Activated naive CD8-positive, alpha-beta T cell treated with anti-CD3 and anti-CD28 coated beads, Interleukin-2, amount 10 ng/mL, durations not matched to agents 7 days and 5 days (primary cell): ENCODE results near the gene DUSP21. TPM values are rescaled to one million over a fixed set of nuclear protein-coding genes. Genes with fewer than 3 reads are reported as not detected.
"Not testable (repeated sequence)": the region's sequence is repeated elsewhere in the genome, so short reads cannot be mapped to it uniquely, and the experiment has no call there.

Experiments used
- ATAC-seq: fragments of 150-1000 bp; cut with Tn5 transposase; one replicate; pipeline ENCODE4 v1.10.0; 2021; ENCODE audit warnings: low read depth, moderate library complexity
- POLR2A ChIA-PET: fragments of 350-600 bp; sonication (Branson Sonifier 250); formaldehyde crosslinking; loops from one replicate; lab custom pipeline; 2021; ENCODE audit warnings: antibody characterized with exemption; lab: Charles Lee
- DNase-seq: peaks from one replicate; pipeline ENCODE4 v3.0.0; 2021
- H3K27ac Mint-ChIP-seq: one replicate; pipeline ENCODE4 v1.8.0; 2022; ENCODE audit warnings: mild to moderate bottlenecking, mixed read lengths
- H3K27me3 Mint-ChIP-seq: one replicate; pipeline ENCODE4 v1.8.0; 2022; ENCODE audit warnings: mild to moderate bottlenecking, moderate library complexity, mixed read lengths
- H3K36me3 Mint-ChIP-seq: one replicate; pipeline ENCODE4 v1.8.0; 2021; ENCODE audit warnings: mild to moderate bottlenecking, mixed read lengths
- H3K4me1 Mint-ChIP-seq: one replicate; pipeline ENCODE4 v1.8.0; 2021; ENCODE audit warnings: mixed read lengths
- H3K4me3 Mint-ChIP-seq: one replicate; pipeline ENCODE4 v1.8.0; 2022; ENCODE audit warnings: mild to moderate bottlenecking, moderate library complexity, mixed read lengths
- H3K9me3 Mint-ChIP-seq: one replicate; pipeline ENCODE4 v1.8.0; 2021; ENCODE audit warnings: mixed read lengths
- total RNA-seq, 2 experiments: library from RNA; stranded (reverse); gene quantifications; one replicate each; pipeline ENCODE4 v1.2.3, GENCODE V29; 2021

The DUSP21 gene
- total RNA-seq, 2 experiments from 2014 or later, result not detected

DNA sequence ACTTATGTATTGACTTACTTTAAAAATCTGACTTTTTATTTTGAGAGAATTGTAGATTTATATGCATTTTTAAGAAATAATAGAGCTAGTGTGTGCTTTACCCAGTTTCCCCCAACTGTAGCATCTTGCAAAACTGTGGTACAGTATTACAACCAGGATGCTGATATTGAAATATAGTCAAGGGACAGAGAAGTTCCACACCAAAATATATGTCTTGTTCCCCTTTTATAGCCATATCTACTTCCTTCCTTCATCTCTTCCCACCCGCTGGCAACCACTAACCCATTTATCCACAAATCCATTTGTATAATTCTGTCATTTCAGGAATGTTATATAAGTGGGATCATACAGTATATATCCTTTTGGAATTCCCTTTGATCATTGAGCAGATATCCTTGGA, 46.0 kb downstream of the DUSP21 start:
- no peak overlapping the region for H3K4me3 Mint-ChIP-seq
- no peak overlapping the region for H3K27ac Mint-ChIP-seq
- ATAC-seq, result no peak
- H3K27me3 Mint-ChIP-seq, result no peaks in the 10 kb centered on the region
- H3K36me3 Mint-ChIP-seq, result peaks cover 14% of the 10 kb centered on the region
- H3K9me3 Mint-ChIP-seq, result no peaks in the 10 kb centered on the region
- DNase-seq, result no peak
- POLR2A ChIA-PET, result no interaction called here
- peaks cover 3% of the 10 kb centered on the region for H3K4me1 Mint-ChIP-seq

DNA sequence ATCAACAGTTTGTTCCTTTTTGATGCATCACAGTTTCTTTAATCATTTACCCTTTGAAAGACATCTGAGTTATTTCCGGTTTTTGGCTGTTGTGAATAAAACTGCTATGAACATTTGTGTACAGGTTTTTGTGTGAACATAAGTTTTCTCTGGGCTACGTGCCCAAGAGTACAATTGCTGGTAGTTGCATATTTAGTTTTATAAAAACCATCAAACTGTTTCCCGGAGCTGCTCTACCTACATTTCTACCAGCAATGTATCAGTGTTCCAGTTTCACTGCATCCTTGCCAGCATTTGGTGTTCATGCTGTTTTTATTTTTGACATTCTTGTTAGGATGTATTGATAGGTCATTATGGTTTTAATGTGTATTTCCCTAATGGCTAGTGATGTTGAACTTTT, 46.4 kb downstream of the DUSP21 start:
- no peak for ATAC-seq
- no peak overlapping the region for H3K27ac Mint-ChIP-seq
- peaks cover 3% of the 10 kb centered on the region for H3K4me1 Mint-ChIP-seq
- no peak for DNase-seq
- H3K4me3 Mint-ChIP-seq, result no peak overlapping the region
- POLR2A ChIA-PET, result interaction anchor here (0.7 kb wide), 1 partner anchor 141 kb away, joined by 4 read pairs; no protein-coding TSS in a partner anchor
- H3K9me3 Mint-ChIP-seq, result no peaks in the 10 kb centered on the region
- H3K36me3 Mint-ChIP-seq, result peaks cover 16% of the 10 kb centered on the region
- no peaks in the 10 kb centered on the region for H3K27me3 Mint-ChIP-seq

DNA sequence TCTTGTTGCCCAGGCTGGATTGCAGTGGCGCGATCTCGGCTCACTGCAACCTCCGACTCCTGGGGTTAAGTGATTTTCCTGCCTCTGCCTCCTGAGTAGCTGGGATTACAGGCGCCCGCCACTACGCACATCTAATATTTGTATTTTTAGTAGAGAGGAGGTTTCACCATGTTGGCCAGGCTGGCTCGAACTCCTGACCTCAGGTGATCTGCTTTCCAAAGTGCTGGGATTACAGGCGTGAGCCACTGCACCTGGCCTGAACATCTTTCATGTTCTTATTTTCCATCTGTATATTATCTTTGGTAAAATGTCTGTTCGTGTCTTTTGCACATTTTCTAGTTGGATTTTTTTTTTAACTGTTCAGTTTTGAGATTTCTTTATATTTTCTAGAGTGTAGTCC, 46.9 kb downstream of the DUSP21 start:
- not testable (repeated sequence) for DNase-seq, H3K27me3 Mint-ChIP-seq, H3K27ac Mint-ChIP-seq, H3K9me3 Mint-ChIP-seq, H3K4me3 Mint-ChIP-seq, H3K4me1 Mint-ChIP-seq, ATAC-seq
- POLR2A ChIA-PET, result interaction anchor here (0.7 kb wide), 1 partner anchor 140 kb away, joined by 4 read pairs; no protein-coding TSS in a partner anchor
- peaks cover 19% of the 10 kb centered on the region for H3K36me3 Mint-ChIP-seq

DNA sequence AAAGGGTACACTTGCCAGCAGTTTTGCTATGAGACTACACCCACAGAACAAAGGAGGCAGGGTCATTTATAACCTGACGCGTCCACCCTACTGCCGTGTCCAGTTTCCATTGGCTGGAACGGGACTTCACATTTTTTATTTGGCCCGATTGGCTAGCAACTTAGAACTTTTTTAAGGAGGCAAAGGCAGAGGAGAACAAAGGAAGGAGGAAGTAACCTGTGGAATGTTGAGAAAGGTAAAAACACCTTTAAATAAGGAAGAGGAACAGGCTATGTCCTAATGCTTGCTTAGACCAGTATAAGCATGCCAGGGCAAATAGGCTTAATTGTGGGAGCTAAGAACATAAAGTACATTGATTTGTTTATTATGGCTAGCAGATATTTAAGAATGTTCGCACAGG, 47.8 kb downstream of the DUSP21 start:
- Mint-ChIP-seq H3K27me3 (no peaks in the 10 kb centered on the region), H3K36me3 (peaks cover 24% of the 10 kb centered on the region), H3K9me3 (no peaks in the 10 kb centered on the region), H3K4me1 (peaks cover 3% of the 10 kb centered on the region), H3K27ac (no peak overlapping the region), H3K4me3 (no peak overlapping the region)
- DNase-seq (no peak), ATAC-seq (no peak)
- POLR2A ChIA-PET, result no interaction called here

Other genes starting within 250 kb of the DUSP21 start
- 10 to 100 TPM; 31.3 to 37.5 TPM for gene KDM6A, start 29.2 kb downstream of the DUSP21 start, total RNA-seq